Endothelial cell of umbilical vein (primary cell): Measurements from ENCODE around the gene ITGB3BP. TPM values are rescaled to one million over a fixed set of nuclear protein-coding genes. Genes with fewer than 3 reads are reported as not detected.

Experiments
- BruUV-seq: library from RNA; stranded (reverse); fragments of 400-500 nt; replicated peaks from 2 replicates; lab custom pipeline; 2021; lab: Mats Ljungman, UMichigan
- CTCF ChIA-PET: fragments of 300-600, 350-600 bp; sonication (Branson Sonifier 250); formaldehyde crosslinking; loops from one replicate; lab custom pipeline; 2021; ENCODE audit warnings: antibody characterized with exemption, inconsistent platforms; lab: Charles Lee
- POLR2A ChIA-PET: fragments of 300-600, 350-600 bp; sonication (Branson Sonifier 250); formaldehyde crosslinking; loops from one replicate; lab custom pipeline; 2021; ENCODE audit warnings: antibody characterized with exemption, inconsistent platforms; lab: Charles Lee
- DNase-seq: peaks from one replicate; pipeline ENCODE4 v3.0.0-alpha.2; 2011; ENCODE audit warnings: low read depth, low spot score
- FAIRE-seq: peaks from 2 replicates; lab custom pipeline; 2011; peaks lifted over from hg19 to GRCh38; lab: Jason Lieb, UNC
- H2AFZ ChIP-seq: 2 replicates; pipeline ENCODE4 v1.6.0; 2012; ENCODE audit warnings: low read depth, low read length, control low read depth, inconsistent platforms
- H3K27ac ChIP-seq: 2 replicates; pipeline ENCODE4 v1.5.1; 2011; ENCODE audit warnings: low read depth, mild to moderate bottlenecking, control low read depth, low read length, moderate library complexity; ENCODE audit not compliant: insufficient read depth
- H3K27me3 ChIP-seq, 2 experiments: 2 replicates each; pipeline versions ENCODE4 v1.6.0 to v1.6.1; 2011; ENCODE audit warnings: low read length in 2 of 2, mixed read lengths in 1 of 2; ENCODE audit not compliant: control insufficient read depth in 2 of 2, insufficient read depth in 2 of 2
- H3K36me3 ChIP-seq, 2 experiments: 2 replicates in 1 of 2; 3 replicates in 1 of 2; pipeline ENCODE4 v1.5.1; 2011; ENCODE audit warnings: low read length in 2 of 2, mild to moderate bottlenecking in 1 of 2, moderate library complexity in 1 of 2; ENCODE audit not compliant: control insufficient read depth in 2 of 2, insufficient read depth in 2 of 2; ENCODE audit errors: extremely low read depth in 1 of 2
- H3K4me1 ChIP-seq: 3 replicates; pipeline ENCODE4 v1.5.1; 2011; ENCODE audit warnings: mild to moderate bottlenecking, low read length; ENCODE audit not compliant: control insufficient read depth, insufficient read depth; ENCODE audit errors: extremely low read depth
- H3K4me2 ChIP-seq: 2 replicates; pipeline ENCODE4 v1.6.1; 2011; ENCODE audit warnings: low read length, control low read depth, mixed read lengths; ENCODE audit not compliant: insufficient read depth
- H3K4me3 ChIP-seq, 3 experiments: fragments of 200-600 bp in 1 of 3; sonication (generic), shearing (Covaris generic) in 1 of 3; replicated peaks in 1 of 3; 2 replicates each; pipeline ENCODE4 v1.5.1; 2011 to 2016; ENCODE audit warnings: control low read depth in 3 of 3, low read length in 3 of 3, mild to moderate bottlenecking in 2 of 3, inconsistent platforms in 1 of 3, low read depth in 1 of 3, moderate library complexity in 1 of 3; ENCODE audit not compliant: insufficient read depth in 1 of 3
- H3K79me2 ChIP-seq: 2 replicates; pipeline ENCODE4 v1.6.0; 2012; ENCODE audit warnings: low read length, inconsistent platforms; ENCODE audit not compliant: control insufficient read depth, insufficient read depth
- H3K9ac ChIP-seq: replicated peaks from 2 replicates; pipeline ENCODE3; 2011; ENCODE audit warnings: low read length, control low read depth; ENCODE audit not compliant: insufficient read depth; ENCODE audit errors: extremely low read depth
- H3K9me1 ChIP-seq: replicated peaks from 3 replicates; pipeline ENCODE4 v1.6.0; 2011; ENCODE audit warnings: mild to moderate bottlenecking, low read length; ENCODE audit not compliant: control insufficient read depth, insufficient read depth; ENCODE audit errors: extremely low read depth
- H3K9me3 ChIP-seq: replicated peaks from 2 replicates; pipeline ENCODE4 v1.5.1; 2012; ENCODE audit warnings: low read length, inconsistent platforms; ENCODE audit not compliant: control insufficient read depth, insufficient read depth
- H4K20me1 ChIP-seq: replicated peaks from 2 replicates; pipeline ENCODE3; 2011; ENCODE audit warnings: mild to moderate bottlenecking, low read length; ENCODE audit not compliant: control insufficient read depth, insufficient read depth; ENCODE audit errors: extremely low read depth
- CTCF ChIP-seq, 2 donors: IDR thresholded peaks; 1 replicate in 1 of 2; 2 replicates in 1 of 2; pipeline ENCODE4 v1.5.1; 2011; ENCODE audit warnings: low read length in 2 of 2, mild to moderate bottlenecking in 2 of 2, moderate library complexity in 2 of 2, control low read depth in 1 of 2, inconsistent platforms in 1 of 2, low read depth in 1 of 2; ENCODE audit not compliant: insufficient read depth in 1 of 2; ENCODE audit errors: extremely low read depth in 1 of 2
- EZH2 ChIP-seq: IDR thresholded peaks from 2 replicates; pipeline ENCODE4 v1.6.1; 2012; ENCODE audit warnings: borderline replicate concordance, low read depth, mild to moderate bottlenecking, moderate library complexity, low read length, inconsistent platforms; ENCODE audit not compliant: severe bottlenecking
- FOS ChIP-seq: IDR thresholded peaks from 2 replicates; pipeline ENCODE4 v1.6.1; 2011; ENCODE audit warnings: mild to moderate bottlenecking, low read length, moderate library complexity, borderline replicate concordance; ENCODE audit not compliant: insufficient read depth
- GATA2 ChIP-seq: IDR thresholded peaks from 2 replicates; pipeline ENCODE4 v1.7.0; 2011; ENCODE audit warnings: low read depth, mild to moderate bottlenecking, moderate library complexity, mixed read lengths, low read length; ENCODE audit not compliant: insufficient read length, insufficient read depth
- JUN ChIP-seq: IDR thresholded peaks from 2 replicates; pipeline ENCODE4 v1.6.1; 2011; ENCODE audit warnings: borderline replicate concordance, low read depth; ENCODE audit not compliant: insufficient read length, insufficient read depth
- MAX ChIP-seq: IDR thresholded peaks from 2 replicates; pipeline ENCODE4 v1.6.1; 2011; ENCODE audit not compliant: insufficient read depth, insufficient read length
- MYC ChIP-seq: IDR thresholded peaks from one replicate; pipeline ENCODE4 v1.6.1; 2011; ENCODE audit warnings: mild to moderate bottlenecking, low read depth, low read length
- POLR2A ChIP-seq: IDR thresholded peaks from 2 replicates; pipeline ENCODE4 v1.6.1; 2012; ENCODE audit warnings: low read depth, mild to moderate bottlenecking, control low read depth, low read length
- POLR2AphosphoS5 ChIP-seq: IDR thresholded peaks from 2 replicates; pipeline ENCODE4 v1.6.1; 2012; ENCODE audit warnings: low read depth, mild to moderate bottlenecking, control low read depth, low read length, moderate library complexity; ENCODE audit not compliant: insufficient read depth
- dilution Hi-C: fragments of 300-500 bp; cut with MboI; formaldehyde crosslinking; loops from one replicate; pipeline ENCODE4 v1.15.0; 2019; ENCODE audit warnings: low sequenced_read_pairs; ENCODE audit not compliant: extremely low pct_ligation_motif_present
- intact Hi-C: fragments of 100-400 bp; cut with micrococcal nuclease; formaldehyde crosslinking; loops from one replicate; pipeline ENCODE4 v1.10.0; 2022
- polyA plus RNA-seq, 4 experiments: library from polyadenylated mRNA; depleted of rRNA in 3 of 4; stranded (reverse) in 3 of 4; unstranded in 1 of 4; fragments of >200 nt; gene quantifications; 2 replicates each; pipeline versions ENCODE4 v1.2.1 to v1.2.3, GENCODE V29; 2011 to 2012; ENCODE audit warnings: missing spikeins in 1 of 4
- total RNA-seq: library from RNA; stranded (reverse); gene quantifications from 2 replicates; pipeline ENCODE4 v1.2.3, GENCODE V29; 2021

The ITGB3BP gene
- total and polyA plus RNA-seq, 2 donors (not counting 3 experiments of a cell fraction or from before 2014, with no cell fraction given): 5.3 to 24.4 TPM

GRCh38 chr1:63569068-63569467, 46.0 kb upstream of the ITGB3BP start:
- no peak overlapping the region for H3K9ac ChIP-seq
- no peak for FAIRE-seq
- H3K9me1 ChIP-seq: no peaks in the 10 kb centered on the region
- CTCF ChIA-PET: interaction anchor here (1.8 to 2.3 kb wide), 2 partner anchors 11 to 12 kb away, joined by 4 to 9 read pairs; no protein-coding TSS in a partner anchor
- no peak for TF ChIP-seq GATA2
- no peak for TF ChIP-seq EZH2
- no peak for TF ChIP-seq JUN
- TF ChIP-seq MYC: no peak
- no peak for TF ChIP-seq MAX
- no peak for TF ChIP-seq CTCF (IDR thresholded peaks at IDR 0.05; ENCODE audit: extremely low read depth in 1 of 2, insufficient read depth in 1 of 2, low read depth in 1 of 2, low read length in 2 of 2)
- TF ChIP-seq POLR2A: no peak
- TF ChIP-seq POLR2AphosphoS5: no peak
- no peak for TF ChIP-seq FOS
- no TSS peak for BruUV-seq
- no peaks in the 10 kb centered on the region for H3K36me3 ChIP-seq
- H3K4me3 ChIP-seq: no peak overlapping the region
- intact Hi-C loops: no loop called here
- no peaks in the 10 kb centered on the region for H3K4me1 ChIP-seq
- no peaks in the 10 kb centered on the region for H3K79me2 ChIP-seq
- H3K9me3 ChIP-seq: no peaks in the 10 kb centered on the region
- no peak overlapping the region for H3K27ac ChIP-seq
- no peaks in the 10 kb centered on the region for H4K20me1 ChIP-seq
- DNase-seq: no peak
- no peaks in the 10 kb centered on the region for H3K27me3 ChIP-seq
- dilution Hi-C loops: no loop called here
- POLR2A ChIA-PET: no interaction called here
- H2AFZ ChIP-seq: no peak overlapping the region
- H3K4me2 ChIP-seq: no peak overlapping the region
